ENCODE measurements around the gene TRAF1. TPM values are rescaled to one million over a fixed set of nuclear protein-coding genes. Genes with fewer than 3 reads are reported as not detected.

Gene TRAF1
- total and polyA plus RNA-seq, 2 of the 13 experiments (the other 11 are each of a cell fraction or from before 2014, with no cell fraction given): 0.44 to 1.0 TPM

- TF ChIP-seq PAXIP1 (CRISPR knock-in tag; conservative IDR thresholded peaks at IDR 0.05): peak; percentile 35; the same call in 1 of the 2 replicates
- no peak for TF ChIP-seq PLSCR1 (CRISPR knock-in tag; IDR thresholded peaks at IDR 0.05; ENCODE audit: borderline replicate concordance)
- TF ChIP-seq UBTF (CRISPR knock-in tag; IDR thresholded peaks at IDR 0.05): peak; percentile 71
- no peak for TF ChIP-seq HCFC1 (IDR thresholded peaks at IDR 0.05; ENCODE audit: low read depth, low read length)
- TF ChIP-seq ZBTB2 (CRISPR knock-in tag; IDR thresholded peaks at IDR 0.05; ENCODE audit: low read depth): peak; percentile 98
- 0 out of 2 replicates have a peak, but pooled peaks have one; percentile 53 for TF ChIP-seq ZNF431 (CRISPR knock-in tag; IDR thresholded peaks at IDR 0.05; ENCODE audit: borderline replicate concordance, low read depth)
- peak; percentile 27; the same call in 1 of the 2 replicates for TF ChIP-seq NFKB2 (CRISPR knock-in tag; IDR thresholded peaks at IDR 0.05; ENCODE audit: borderline replicate concordance)
- TF ChIP-seq ATF4 (CRISPR knock-in tag; IDR thresholded peaks at IDR 0.05): 0 out of 4 replicates have a peak, but pooled peaks of 1 of the 2 experiments have one; percentile 27
- peak; percentile 44; the same call in 1 of the 2 replicates for TF ChIP-seq DRAP1 (CRISPR knock-in tag; IDR thresholded peaks at IDR 0.05)
- no peak for TF ChIP-seq GABPA (IDR thresholded peaks at IDR 0.05; ENCODE audit: low read depth, low read length)
- peak; percentile 60 for TF ChIP-seq GABPA (CRISPR knock-in tag; IDR thresholded peaks at IDR 0.05; ENCODE audit: low read depth)
These were observed 50.4 kb downstream of the TRAF1 start (continued) for GRCh38 chr9:120875954-120876841.

Measured in HepG2 (cell line).